A549 (cell line): ENCODE results near the gene SCYGR7. TPM values are rescaled to one million over a fixed set of nuclear protein-coding genes. Genes with fewer than 3 reads are reported as not detected.

Experiments used
- ATAC-seq, 2 experiments: fragments of 200-7000 bp in 1 of 2; fragments of >200 bp in 1 of 2; cut with Nextera tagmentation in 1 of 2; cut with Tn5 transposase in 1 of 2; 3 replicates each; pipeline versions ENCODE4 v1.8.0 to v1.9.1; 2018 to 2020; ENCODE audit warnings: mild to moderate bottlenecking in 1 of 2, moderate library complexity in 1 of 2
- CTCF ChIA-PET: fragments of 300-600 bp; sonication (Branson Sonifier 250); formaldehyde crosslinking; extraction: SDS; loops from one replicate; lab custom pipeline; 2021; ENCODE audit warnings: antibody characterized with exemption, inconsistent platforms; lab: Yijun Ruan, JAX
- POLR2A ChIA-PET: fragments of 350-600 bp; formaldehyde crosslinking; extraction: SDS; loops from one replicate; lab custom pipeline; 2021; ENCODE audit warnings: antibody characterized with exemption, inconsistent platforms; lab: Yijun Ruan, JAX
- DNase-seq, 2 experiments: peaks; one replicate each; pipeline versions ENCODE4 v3.0.0 to v3.0.0-alpha.2; 2011 to 2016; ENCODE audit warnings: low read depth in 1 of 2, low spot score in 1 of 2
- FAIRE-seq: peaks from 2 replicates; lab custom pipeline; 2011; peaks lifted over from hg19 to GRCh38; lab: Jason Lieb, UNC
- H3K27ac ChIP-seq, 2 experiments: fragments of >200 bp; sonication (Bioruptor Twin); formaldehyde crosslinking; 3 replicates each; pipeline ENCODE4 v1.5.1; 2016 to 2017
- H3K4me1 ChIP-seq: fragments of >200 bp; sonication (Bioruptor Twin); formaldehyde crosslinking; 3 replicates; pipeline ENCODE4 v1.6.1; 2016
- H3K4me2 ChIP-seq: fragments of >200 bp; sonication (Bioruptor Twin); formaldehyde crosslinking; 3 replicates; pipeline ENCODE4 v1.6.1; 2016
- H3K4me3 ChIP-seq: fragments of >200 bp; sonication (Bioruptor Twin); formaldehyde crosslinking; 3 replicates; pipeline ENCODE4 v1.5.1; 2016
- H3K9me3 ChIP-seq: fragments of >200 bp; sonication (Bioruptor Twin); formaldehyde crosslinking; 3 replicates; pipeline ENCODE4 v1.6.1; 2016
- CBX8 ChIP-seq: fragments of 200-600 bp; sonication (generic); IDR thresholded peaks from 2 replicates; pipeline ENCODE4 v1.6.1; 2016
- CEBPB ChIP-seq, 2 experiments: fragments of >200 bp in 1 of 2; sonication (Bioruptor Twin) in 1 of 2; formaldehyde crosslinking in 1 of 2; IDR thresholded peaks; 2 replicates each; pipeline ENCODE4 v1.6.1; 2012 to 2016
- CHD2 ChIP-seq: fragments of 150-350 bp; IDR thresholded peaks from 2 replicates; pipeline ENCODE4 v1.6.1; 2014; ENCODE audit warnings: low read length; ENCODE audit not compliant: partially characterized antibody
- EHF ChIP-seq: fragments of 250-450 bp; sonication (Bioruptor Pico); IDR thresholded peaks from 2 replicates; pipeline ENCODE4 v1.5.0; 2020; ENCODE audit warnings: mild to moderate bottlenecking
- EP300 ChIP-seq, 2 experiments: fragments of >200 bp; sonication (Bioruptor Twin); formaldehyde crosslinking; IDR thresholded peaks; 2 replicates in 1 of 2; 3 replicates in 1 of 2; pipeline ENCODE4 v1.6.1; 2016 to 2017
- FOSB ChIP-seq: fragments of 250-450 bp; sonication (Bioruptor Pico); IDR thresholded peaks from 2 replicates; pipeline ENCODE4 v1.5.0; 2020; ENCODE audit warnings: mild to moderate bottlenecking, moderate library complexity
- FOXS1 ChIP-seq: fragments of 250-450 bp; sonication (Bioruptor Pico); IDR thresholded peaks from 2 replicates; pipeline ENCODE4 v1.5.0; 2020; ENCODE audit warnings: mild to moderate bottlenecking, moderate library complexity
- GATA3 ChIP-seq: IDR thresholded peaks from 2 replicates; pipeline ENCODE4 v1.6.1; 2012; ENCODE audit warnings: borderline replicate concordance
- HEYL ChIP-seq: fragments of 250-450 bp; sonication (Bioruptor Pico); IDR thresholded peaks from 2 replicates; pipeline ENCODE4 v1.8.0; 2021; ENCODE audit warnings: mild to moderate bottlenecking, moderate library complexity
- KDM5A ChIP-seq: fragments of 200-600 bp; sonication (generic); IDR thresholded peaks from 2 replicates; pipeline ENCODE4 v1.6.1; 2016; ENCODE audit warnings: antibody characterized with exemption, mild to moderate bottlenecking
- NR3C1 ChIP-seq: fragments of >200 bp; sonication (Bioruptor Twin); formaldehyde crosslinking; IDR thresholded peaks from 3 replicates; pipeline ENCODE4 v1.6.1; 2017
- POLR2A ChIP-seq: IDR thresholded peaks from 2 replicates; pipeline ENCODE4 v1.6.1; 2012; ENCODE audit warnings: mild to moderate bottlenecking, low read length
- RARB ChIP-seq: fragments of 250-450 bp; sonication (Bioruptor Pico); IDR thresholded peaks from 2 replicates; pipeline ENCODE4 v1.8.0; 2021; ENCODE audit warnings: mild to moderate bottlenecking, moderate library complexity
- RCOR1 ChIP-seq: fragments of 150-350 bp; IDR thresholded peaks from 2 replicates; pipeline ENCODE4 v1.6.1; 2014; ENCODE audit warnings: antibody characterized with exemption, low read length, low read depth
- RFX5 ChIP-seq: fragments of 450-650 bp; IDR thresholded peaks from 2 replicates; pipeline ENCODE4 v1.7.1; 2014; ENCODE audit warnings: antibody characterized with exemption, mild to moderate bottlenecking, moderate library complexity
- SMC3 ChIP-seq: fragments of >200 bp; sonication (Bioruptor Twin); formaldehyde crosslinking; IDR thresholded peaks from 3 replicates; pipeline ENCODE4 v1.6.1; 2018; ENCODE audit warnings: inconsistent platforms
- SREBF2 ChIP-seq: fragments of 450-650 bp; IDR thresholded peaks from 2 replicates; pipeline ENCODE4 v1.6.1; 2014; ENCODE audit warnings: mild to moderate bottlenecking, moderate library complexity
- WGBS: methylation state at CpG from one replicate; pipeline ENCODE4 v1.1.6; 2017; ENCODE audit errors: missing lambda C conversion rate; 5-methylcytosine and 5-hydroxymethylcytosine counted together
- polyA plus RNA-seq, 4 experiments: library from polyadenylated mRNA; depleted of rRNA in 3 of 4; stranded (reverse); fragments of >200 nt; fragmentation: RNase III in 1 of 4; extraction: RNeasy Plus Mini Kit Qiagen cat#74134 plus additional on column Dnase treatment in 1 of 4; gene quantifications; 2 replicates in 3 of 4; 3 replicates in 1 of 4; pipeline ENCODE4 v1.2.3, GENCODE V29; 2011 to 2017
- TF ChIP-seq, protein P1 (sequence below): IDR thresholded peaks from 2 replicates; pipeline ENCODE4 v1.6.1; 2012
- TF ChIP-seq, protein P2 (sequence below): IDR thresholded peaks from 2 replicates; pipeline ENCODE4 v1.6.1; 2012
- TF ChIP-seq, protein P3 (sequence below): IDR thresholded peaks from 2 replicates; pipeline ENCODE4 v1.6.1; 2012; ENCODE audit warnings: low read depth, borderline replicate concordance

The SCYGR7 gene
- polyA plus RNA-seq, 2 of the 4 experiments (the other 2 are of a cell fraction), result not detected

DNA sequence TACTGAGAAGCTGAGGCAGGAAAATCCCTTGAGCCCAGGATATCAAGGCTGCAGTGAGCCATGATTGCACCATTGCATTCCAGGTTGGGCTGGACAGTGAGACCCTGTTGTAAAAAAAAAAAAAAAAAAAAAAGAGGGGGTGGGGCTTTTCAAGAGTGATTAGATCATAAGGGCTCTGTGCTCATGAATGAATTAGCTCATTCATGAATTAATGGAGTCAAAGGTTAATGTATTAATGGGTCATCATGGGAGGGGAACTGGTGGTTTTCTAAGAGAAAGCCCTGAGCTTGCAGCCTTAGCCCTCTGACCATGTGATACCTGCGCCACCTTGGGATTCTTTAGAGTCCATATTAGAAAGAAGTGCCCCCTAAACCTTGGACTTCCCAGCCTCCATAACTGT, 14.8 kb upstream of the SCYGR7 start (continued):
- no peak for TF ChIP-seq FOSB (CRISPR knock-in tag)
- no peak for TF ChIP-seq CBX8
- TF ChIP-seq SMC3, result no peak
- TF ChIP-seq GATA3, result no peak

DNA sequence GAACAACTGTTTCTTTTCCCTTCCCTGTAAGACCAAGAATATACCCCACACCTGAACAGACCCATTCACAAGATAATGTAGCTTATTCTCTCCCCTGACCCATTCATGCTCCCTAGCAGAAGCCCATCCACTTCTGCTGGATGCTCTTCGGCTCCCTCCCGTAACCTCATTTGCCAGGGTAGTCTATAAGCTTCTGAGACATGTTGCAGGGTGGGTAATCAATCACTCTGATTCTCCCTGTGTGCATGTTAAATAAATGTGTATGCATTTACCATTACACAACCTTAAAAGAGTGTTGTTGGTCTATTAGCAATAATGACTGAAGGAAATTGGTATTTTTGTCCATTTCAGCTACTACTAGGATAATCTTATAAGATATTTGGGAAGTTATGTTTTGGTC, 11.6 kb upstream of the SCYGR7 start:
- Histone ChIP-seq H3K9me3 (no peaks in the 10 kb centered on the region), H3K4me2 (no peak overlapping the region), H3K4me1 (peaks cover 8% of the 10 kb centered on the region), H3K27ac (no peak overlapping the region), H3K4me3 (no peak overlapping the region)
- POLR2A ChIA-PET, result interaction anchor here (0.7 kb wide), 1 partner anchor 51 kb away, joined by 5 read pairs; no protein-coding TSS in a partner anchor
- ATAC-seq (no peak), DNase-seq (no peak), FAIRE-seq (no peak)
- WGBS, result 93% methylated on average over 2 of the region's 2 CpGs
- CTCF ChIA-PET, result interaction anchor here (1.1 to 1.6 kb wide), 3 partner anchors 58 to 245 kb away, joined by 3 to 4 read pairs (median 3); no protein-coding TSS in a partner anchor
- TF ChIP-seq, protein P1, sequence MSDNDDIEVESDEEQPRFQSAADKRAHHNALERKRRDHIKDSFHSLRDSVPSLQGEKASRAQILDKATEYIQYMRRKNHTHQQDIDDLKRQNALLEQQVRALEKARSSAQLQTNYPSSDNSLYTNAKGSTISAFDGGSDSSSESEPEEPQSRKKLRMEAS, result no peak
- no peak for TF ChIP-seq GATA3

DNA sequence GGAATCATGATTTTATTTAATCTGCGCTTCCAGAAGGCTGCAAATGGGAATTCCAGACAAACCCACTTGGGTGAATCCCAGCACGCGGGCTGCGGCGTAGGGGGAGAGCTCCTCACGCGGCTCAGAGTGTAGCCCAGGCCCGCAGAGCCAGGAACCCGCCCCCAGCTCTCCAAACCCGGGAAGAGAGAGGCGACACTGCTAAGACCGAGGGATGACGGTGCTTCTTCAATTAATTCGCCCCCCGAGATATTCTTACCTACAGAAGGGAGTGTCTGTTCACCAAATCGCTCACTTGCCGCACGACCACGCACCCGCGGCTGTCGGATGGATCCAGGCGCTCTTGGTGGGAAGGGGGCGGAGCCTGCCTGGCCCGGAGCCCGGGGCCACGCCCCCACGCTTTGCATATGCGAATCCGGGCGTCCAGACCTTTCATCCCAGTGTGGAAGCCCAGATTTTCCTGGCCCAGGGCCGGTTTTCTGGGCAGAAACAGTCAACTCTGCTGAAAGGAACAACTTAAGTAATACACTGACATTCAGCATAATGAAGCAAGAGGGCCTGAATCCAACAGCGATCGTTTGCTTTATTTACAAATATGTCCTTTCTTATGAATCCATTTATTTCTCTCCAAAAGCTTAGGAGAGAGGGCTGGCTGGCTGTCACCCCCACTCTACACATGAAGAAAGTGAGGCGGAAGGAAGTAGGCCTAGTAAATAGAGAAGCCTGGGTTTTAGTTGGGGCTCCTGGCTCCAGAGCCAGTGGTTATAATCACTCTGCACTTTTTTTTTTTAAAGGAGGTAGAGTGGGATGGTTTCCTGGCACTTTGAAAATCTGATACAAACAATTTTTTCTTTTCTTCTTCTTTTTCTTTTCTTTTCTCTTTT, 10.2 kb upstream of the SCYGR7 start, which contains the start of gene SLC19A3:
SLC19A3 (minus strand) TSS at position 342 of the 881 bp plus-strand sequence. CDS start 15,710 bp downstream, outside the sequence.
- ATAC-seq, result peak; percentile 98
- no peaks in the 10 kb centered on the region for H3K9me3 ChIP-seq
- POLR2A ChIA-PET, result interaction anchor here (0.6 kb wide), 1 partner anchor 60 kb away, joined by 3 read pairs; no protein-coding TSS in a partner anchor
- no peak for FAIRE-seq
- H3K4me1 ChIP-seq, result peaks cover 14% of the 10 kb centered on the region
- peak; percentile 79 to 82 for DNase-seq
- no peak for TF ChIP-seq EP300 (IDR thresholded peaks at IDR 0.05)
- TF ChIP-seq NR3C1, result no peak
- TF ChIP-seq, protein P2, sequence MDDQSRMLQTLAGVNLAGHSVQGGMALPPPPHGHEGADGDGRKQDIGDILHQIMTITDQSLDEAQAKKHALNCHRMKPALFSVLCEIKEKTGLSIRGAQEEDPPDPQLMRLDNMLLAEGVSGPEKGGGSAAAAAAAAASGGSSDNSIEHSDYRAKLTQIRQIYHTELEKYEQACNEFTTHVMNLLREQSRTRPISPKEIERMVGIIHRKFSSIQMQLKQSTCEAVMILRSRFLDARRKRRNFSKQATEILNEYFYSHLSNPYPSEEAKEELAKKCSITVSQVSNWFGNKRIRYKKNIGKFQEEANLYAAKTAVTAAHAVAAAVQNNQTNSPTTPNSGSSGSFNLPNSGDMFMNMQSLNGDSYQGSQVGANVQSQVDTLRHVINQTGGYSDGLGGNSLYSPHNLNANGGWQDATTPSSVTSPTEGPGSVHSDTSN, result no peak
- TF ChIP-seq, protein P3, sequence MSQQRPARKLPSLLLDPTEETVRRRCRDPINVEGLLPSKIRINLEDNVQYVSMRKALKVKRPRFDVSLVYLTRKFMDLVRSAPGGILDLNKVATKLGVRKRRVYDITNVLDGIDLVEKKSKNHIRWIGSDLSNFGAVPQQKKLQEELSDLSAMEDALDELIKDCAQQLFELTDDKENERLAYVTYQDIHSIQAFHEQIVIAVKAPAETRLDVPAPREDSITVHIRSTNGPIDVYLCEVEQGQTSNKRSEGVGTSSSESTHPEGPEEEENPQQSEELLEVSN, result 0 out of 2 replicates have a peak, but pooled peaks have one; percentile 3
- no peak for TF ChIP-seq CHD2
- peak; percentile 18; the same call in 1 of the 2 replicates for TF ChIP-seq POLR2A
- TF ChIP-seq SREBF2, result no peak
- TF ChIP-seq, protein P1, result peak; percentile 55
- TF ChIP-seq CEBPB (IDR thresholded peaks at IDR 0.05), result 0 out of 4 replicates have a peak, but pooled peaks of 1 of the 2 experiments have one; percentile 16
- no peak for TF ChIP-seq RFX5
- 4% methylated on average over 28 of the region's 35 CpGs for WGBS
- CTCF ChIA-PET, result interaction anchor here (0.6 to 1.6 kb wide), 2 partner anchors 19 to 145 kb away, joined by 3 to 4 read pairs; no protein-coding TSS in a partner anchor
- peak within 1 kb of the TSS; percentile 77 for H3K4me2 ChIP-seq
- H3K27ac ChIP-seq, result peak within 1 kb of the TSS; percentile 59 to 78
- H3K4me3 ChIP-seq, result peak within 1 kb of the TSS; percentile 59

DNA sequence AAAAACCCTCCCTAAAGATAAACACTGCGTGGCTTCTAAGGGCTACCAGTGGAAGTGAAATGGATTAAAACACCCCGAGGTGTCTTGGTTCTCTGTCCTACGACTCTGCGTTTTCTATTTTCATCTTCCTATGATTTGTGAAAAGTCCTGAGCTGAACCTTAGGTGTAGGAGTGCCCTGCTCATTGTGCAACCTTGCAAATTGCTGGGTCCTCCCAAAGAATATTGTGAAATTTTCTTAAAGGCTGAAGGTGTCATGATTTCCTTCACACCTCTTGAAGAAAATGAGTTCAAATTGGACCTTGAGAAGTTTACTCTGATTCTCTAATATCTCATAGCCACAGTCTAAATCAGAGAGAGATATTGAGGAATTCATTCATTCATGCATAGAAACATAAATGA, 8.5 kb upstream of the SCYGR7 start:
- DNase-seq (no peak), ATAC-seq (no peak), FAIRE-seq (no peak)
- 75% methylated on average over 4 of the region's 4 CpGs for WGBS
- POLR2A ChIA-PET, result no interaction called here
- Histone ChIP-seq H3K4me2 (no peak overlapping the region), H3K9me3 (no peaks in the 10 kb centered on the region), H3K27ac (no peak overlapping the region)
- CTCF ChIA-PET, result interaction anchor here (1.1 kb wide), 1 partner anchor 10 kb away, joined by 3 read pairs; no protein-coding TSS in a partner anchor
- TF ChIP-seq EP300 (IDR thresholded peaks at IDR 0.05) (no peak), RARB (CRISPR knock-in tag) (no peak), EHF (CRISPR knock-in tag) (no peak), CBX8 (no peak), RCOR1 (no peak), HEYL (CRISPR knock-in tag) (no peak), KDM5A (no peak), FOXS1 (CRISPR knock-in tag) (no peak)
- TF ChIP-seq, all 56 proteins: peak for 0
- Histone ChIP-seq H3K4me1 (peaks cover 18% of the 10 kb centered on the region), H3K4me3 (no peak overlapping the region)
